ENCODE results near the gene ATP2C2.

DNA sequence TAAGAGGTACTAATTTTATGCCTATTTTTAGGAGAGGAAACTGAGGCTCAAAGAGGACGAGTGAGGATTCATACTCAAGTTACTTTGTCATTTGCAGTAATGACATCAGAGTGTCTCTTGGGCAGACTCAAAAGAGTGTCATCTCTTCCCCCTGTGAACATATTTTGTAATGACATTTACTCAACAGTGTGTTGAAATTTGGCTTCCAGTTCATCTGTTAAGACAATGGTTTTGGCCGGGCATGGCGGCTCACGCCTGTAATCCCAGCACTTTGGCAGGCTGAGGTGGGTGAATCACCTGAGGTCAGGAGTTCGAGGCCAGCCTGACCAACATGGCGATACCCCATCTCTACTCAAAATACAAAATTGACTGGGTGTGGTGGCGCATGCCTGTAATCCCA lies 44.7 kb upstream of the ATP2C2 start:
- TF ChIP-seq, protein P1, sequence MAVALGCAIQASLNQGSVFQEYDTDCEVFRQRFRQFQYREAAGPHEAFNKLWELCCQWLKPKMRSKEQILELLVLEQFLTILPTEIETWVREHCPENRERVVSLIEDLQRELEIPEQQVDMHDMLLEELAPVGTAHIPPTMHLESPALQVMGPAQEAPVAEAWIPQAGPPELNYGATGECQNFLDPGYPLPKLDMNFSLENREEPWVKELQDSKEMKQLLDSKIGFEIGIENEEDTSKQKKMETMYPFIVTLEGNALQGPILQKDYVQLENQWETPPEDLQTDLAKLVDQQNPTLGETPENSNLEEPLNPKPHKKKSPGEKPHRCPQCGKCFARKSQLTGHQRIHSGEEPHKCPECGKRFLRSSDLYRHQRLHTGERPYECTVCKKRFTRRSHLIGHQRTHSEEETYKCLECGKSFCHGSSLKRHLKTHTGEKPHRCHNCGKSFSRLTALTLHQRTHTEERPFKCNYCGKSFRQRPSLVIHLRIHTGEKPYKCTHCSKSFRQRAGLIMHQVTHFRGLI (CRISPR knock-in tag; IDR thresholded peaks at IDR 0.05) = no peak
- no peak for TF ChIP-seq ZFP1 (CRISPR knock-in tag; IDR thresholded peaks at IDR 0.05)
- TF ChIP-seq BRD9 (IDR thresholded peaks at IDR 0.05; ENCODE audit: low read depth, partially characterized antibody) = no peak
- no peak for TF ChIP-seq HNRNPH1 (optimal IDR thresholded peaks at IDR 0.05; ENCODE audit: low read depth, low read length)

All from K562 (cell line).